NCI-H2081 (cell line): ENCODE data around the gene OR5C1.

Source experiments
- DNase-seq, 2 experiments: peaks; one replicate each; lab custom pipeline; 2025; lab: John Stamatoyannopoulos, UW

OR5C1 gene

DNA sequence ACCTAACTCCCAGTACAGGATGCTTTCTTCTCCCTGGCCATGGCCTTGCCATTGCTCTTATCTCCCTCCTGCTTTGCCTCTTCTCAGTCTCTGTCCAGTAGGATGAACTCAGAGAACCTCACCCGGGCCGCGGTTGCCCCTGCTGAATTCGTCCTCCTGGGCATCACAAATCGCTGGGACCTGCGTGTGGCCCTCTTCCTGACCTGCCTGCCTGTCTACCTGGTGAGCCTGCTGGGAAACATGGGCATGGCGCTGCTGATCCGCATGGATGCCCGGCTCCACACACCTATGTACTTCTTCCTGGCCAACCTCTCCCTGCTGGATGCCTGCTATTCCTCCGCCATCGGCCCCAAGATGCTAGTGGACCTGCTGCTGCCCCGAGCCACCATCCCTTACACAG is at the start of gene OR5C1:
OR5C1 (plus strand) TSS at position 103 of the 400 bp plus-strand sequence; CDS start at position 103, 0 bp downstream.
- no peak for DNase-seq

DNA sequence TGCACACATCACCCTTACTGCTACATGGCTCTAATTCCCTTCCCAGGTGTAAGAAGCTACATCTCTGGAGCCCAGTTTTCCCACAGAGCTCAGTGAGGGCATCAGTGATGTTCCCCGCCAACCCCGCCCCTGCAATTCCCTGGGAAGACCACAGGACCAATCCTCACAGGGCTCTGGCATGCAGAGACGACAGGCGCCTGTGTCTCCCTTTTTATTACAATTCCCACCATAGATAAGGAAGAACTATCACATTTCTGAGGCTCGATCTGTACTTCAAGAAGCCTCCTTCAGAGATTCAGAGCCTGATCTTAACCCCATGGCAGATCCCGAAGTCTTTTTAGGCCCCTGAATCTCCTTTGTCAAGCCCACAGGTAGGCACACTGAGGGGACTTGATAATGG is 46.7 kb upstream of the OR5C1 start, which contains the start of gene OR1L6:
OR1L6 (plus strand) TSS at position 301 of the 400 bp plus-strand sequence. CDS start 7,545 bp downstream, outside the sequence.
- DNase-seq = no peak

DNA sequence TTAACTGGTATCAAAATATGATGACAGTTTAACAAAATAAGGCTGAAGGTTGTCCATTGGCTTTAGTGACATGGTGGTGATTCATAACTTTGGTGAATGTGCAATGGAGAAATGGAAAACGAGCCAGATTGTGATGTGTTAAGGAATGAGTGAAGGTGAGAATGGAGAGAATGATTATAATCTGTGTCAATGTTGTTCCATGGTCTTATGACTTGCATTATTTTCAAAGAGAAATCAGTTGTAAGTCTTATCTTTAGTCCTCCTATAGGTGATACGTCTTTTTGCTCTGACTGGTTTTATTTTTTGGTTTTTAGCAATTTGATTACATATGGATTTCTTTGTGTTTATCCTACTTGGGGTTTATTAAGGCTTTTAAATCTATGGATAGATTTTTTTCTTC is 33.9 kb upstream of the OR5C1 start:
- no peak for DNase-seq

DNA sequence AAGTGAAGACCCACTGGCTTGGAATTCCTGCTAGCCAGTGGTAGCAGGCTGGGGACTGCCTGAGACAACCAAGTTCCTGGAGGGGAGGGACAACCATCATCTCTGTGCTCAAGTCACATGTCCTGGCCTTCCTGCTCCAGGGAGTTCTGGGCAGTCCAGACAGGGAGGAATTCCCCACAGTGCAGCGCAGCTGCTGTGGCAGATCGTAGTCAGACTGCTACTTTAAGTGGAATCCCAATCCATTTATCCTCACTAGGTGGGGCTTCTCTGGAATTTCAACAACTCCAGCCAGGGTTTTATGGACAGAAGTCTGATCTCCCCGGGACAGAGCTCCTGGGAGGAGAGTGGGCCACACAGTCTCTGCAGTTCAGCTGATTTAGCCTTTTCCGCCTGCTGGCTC is 20.9 kb upstream of the OR5C1 start:
- DNase-seq = no peak

DNA sequence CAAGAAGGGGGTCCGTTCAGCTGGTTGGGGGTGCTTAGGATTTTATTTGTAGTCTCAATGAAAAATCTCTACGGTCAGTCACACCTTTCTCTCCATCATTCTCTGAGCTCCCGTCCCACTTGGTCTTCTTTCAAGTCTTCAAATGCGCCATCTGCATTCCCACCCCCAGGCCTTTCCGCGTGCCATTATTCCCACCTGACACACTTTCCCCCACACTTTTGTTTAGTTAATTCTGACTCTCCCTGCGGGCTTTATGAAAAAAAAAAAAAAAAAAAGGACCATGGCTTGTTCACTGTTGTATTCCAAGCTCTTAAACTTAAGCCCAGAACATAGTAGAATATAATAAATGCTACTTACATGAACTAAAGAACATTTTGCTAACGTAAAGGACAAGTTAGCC is 11.7 kb upstream of the OR5C1 start:
- no peak for DNase-seq

DNA sequence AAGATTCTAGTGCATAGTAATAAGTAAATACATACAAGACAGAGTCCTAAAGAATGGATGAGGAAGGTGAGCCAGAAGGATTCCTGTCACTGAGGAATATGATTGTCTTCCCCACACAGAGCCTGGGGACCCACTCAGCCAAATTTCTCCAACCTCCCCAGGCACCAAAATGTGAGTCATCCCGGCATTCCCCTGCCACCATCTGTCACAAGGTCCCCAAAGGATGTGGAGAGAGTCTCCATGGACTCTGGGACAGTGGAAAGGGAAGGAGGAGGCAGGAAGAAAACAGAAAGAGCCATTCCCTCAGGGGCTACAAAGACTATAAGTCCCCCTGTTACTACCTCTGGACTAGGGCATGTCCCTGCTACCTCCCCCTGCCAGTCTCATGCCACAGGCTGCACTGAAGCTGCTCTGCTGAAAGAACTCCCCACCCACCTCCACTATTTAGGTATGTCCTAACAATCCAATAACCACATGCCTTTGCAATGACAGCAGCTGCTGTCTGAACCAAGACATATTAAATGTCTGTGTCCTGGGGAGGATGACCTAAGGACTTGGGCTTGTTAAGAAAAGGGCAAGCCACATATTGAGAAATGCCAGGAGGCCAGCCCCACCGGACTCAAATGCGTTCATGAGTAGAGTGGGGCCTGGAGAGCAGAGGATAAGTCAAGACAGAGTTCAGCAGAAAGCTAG is 10.7 kb upstream of the OR5C1 start:
- no peak for DNase-seq

DNA sequence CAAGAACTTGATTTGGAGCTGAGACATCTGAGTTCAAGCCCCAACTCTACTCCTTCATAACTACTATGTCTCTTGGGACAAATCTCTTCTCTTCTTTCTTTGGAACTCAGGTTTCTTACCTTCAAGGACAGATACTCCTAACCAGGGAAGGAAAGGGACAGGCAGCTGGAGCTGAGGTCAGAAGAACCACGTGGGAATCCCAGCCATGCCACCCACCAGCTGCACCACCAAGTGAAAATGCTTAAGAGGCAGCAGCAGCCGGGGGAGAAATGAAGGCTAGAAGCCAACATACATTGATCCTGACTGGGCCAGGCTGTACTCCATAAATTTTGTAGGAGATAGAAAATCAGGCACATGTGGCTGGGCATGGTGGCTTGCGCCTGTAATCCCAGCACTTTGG is 9.6 kb upstream of the OR5C1 start:
- DNase-seq = no peak

DNA sequence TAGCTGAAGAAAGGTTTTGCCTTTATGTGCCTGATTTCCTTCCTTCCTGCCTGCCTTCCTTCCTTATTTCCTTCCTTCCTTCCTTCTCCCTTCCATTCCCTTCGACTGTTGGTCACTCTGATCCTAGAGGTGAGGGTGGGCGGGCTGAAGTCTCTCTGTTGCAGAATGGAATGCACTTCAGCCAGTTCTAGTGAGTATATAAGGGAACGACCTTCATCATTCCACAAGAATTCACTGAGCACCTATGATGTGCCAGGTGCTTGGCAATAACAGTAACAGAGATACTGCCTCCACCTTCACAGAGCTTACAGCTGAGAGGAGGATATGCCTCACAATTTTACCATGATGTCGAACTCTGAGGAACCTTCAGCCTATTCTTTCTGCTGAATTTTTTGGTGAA is 8.7 kb upstream of the OR5C1 start:
- no peak for DNase-seq

DNA sequence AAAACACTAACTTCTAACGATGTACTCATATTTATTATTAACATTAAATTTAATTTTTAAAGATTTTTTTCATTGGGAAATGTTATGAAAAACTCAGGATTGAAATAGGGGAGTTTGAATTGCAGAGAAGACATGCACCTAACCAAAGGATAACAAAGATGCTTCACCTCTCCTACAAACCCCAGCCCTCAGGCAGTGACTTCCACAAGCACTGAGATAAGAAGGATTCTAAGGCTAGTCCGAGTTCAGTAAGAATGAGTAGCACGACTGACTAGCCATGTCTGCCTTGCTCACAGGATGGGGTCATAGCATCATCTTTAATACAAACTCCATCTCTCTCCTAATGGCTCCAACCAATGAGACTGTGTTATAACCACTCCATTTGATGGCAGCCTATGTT is 7.1 kb upstream of the OR5C1 start:
- DNase-seq = no peak

DNA sequence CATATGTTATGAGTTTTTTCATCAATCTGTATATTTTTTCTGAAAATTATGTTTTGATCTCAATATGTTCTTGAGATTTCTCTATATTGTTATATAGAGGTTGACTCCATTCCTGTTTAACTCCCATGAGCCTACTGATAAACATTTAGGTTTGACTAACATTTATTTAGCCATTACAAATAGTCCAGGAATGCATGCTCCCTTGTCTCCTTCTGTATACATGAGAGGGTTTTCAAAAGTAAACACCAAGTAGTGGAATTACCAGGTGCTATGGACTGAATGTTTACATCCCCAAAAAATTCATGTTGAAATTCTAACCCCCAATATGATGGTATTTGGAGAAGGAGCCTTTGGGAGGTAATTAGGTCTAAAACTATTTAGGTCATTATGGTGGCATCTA is 3.5 kb upstream of the OR5C1 start:
- no peak for DNase-seq

DNA sequence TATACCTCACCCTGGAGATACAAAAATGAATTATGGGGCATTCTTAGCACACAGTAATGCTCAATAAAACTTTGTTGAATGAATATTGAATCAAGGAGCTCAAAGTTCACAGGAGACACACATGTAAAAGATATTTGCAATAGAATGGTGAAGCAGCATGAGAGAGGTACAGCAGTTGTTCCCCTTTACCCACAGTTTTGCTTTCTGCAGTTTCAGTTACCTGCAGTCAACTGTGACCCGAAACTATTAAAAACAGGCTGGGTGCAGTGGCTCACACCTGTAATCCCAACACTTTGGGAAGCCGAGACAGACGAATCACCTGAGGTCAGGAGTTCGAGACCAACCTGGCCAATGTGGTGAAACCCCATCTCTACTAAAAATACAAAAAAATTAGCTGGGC is 2.4 kb upstream of the OR5C1 start:
- no peak for DNase-seq

DNA sequence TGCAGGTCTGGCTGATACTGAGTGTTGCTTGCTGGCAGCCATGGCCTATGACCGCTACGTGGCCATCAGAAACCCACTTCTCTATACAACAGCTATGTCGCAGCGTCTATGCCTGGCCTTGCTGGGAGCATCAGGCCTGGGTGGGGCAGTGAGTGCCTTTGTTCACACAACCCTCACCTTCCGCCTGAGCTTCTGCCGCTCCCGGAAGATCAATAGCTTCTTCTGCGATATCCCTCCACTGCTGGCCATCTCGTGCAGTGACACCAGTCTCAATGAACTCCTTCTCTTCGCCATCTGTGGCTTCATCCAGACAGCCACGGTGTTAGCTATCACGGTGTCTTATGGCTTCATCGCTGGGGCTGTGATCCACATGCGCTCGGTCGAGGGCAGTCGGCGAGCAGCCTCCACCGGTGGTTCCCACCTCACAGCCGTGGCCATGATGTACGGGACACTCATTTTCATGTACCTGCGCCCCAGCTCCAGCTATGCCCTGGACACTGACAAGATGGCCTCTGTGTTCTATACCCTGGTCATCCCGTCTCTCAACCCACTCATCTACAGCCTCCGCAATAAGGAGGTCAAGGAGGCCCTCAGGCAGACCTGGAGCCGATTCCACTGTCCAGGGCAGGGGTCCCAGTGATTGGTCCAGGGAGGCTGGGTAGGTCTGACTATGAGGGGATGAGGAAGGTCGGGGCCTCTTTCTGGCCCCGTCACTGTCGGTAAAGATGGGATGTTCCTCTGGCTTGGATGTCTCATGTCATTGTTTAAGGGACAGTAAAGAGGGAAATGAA is 718 bp downstream of the OR5C1 start:
- no peak for DNase-seq

DNA sequence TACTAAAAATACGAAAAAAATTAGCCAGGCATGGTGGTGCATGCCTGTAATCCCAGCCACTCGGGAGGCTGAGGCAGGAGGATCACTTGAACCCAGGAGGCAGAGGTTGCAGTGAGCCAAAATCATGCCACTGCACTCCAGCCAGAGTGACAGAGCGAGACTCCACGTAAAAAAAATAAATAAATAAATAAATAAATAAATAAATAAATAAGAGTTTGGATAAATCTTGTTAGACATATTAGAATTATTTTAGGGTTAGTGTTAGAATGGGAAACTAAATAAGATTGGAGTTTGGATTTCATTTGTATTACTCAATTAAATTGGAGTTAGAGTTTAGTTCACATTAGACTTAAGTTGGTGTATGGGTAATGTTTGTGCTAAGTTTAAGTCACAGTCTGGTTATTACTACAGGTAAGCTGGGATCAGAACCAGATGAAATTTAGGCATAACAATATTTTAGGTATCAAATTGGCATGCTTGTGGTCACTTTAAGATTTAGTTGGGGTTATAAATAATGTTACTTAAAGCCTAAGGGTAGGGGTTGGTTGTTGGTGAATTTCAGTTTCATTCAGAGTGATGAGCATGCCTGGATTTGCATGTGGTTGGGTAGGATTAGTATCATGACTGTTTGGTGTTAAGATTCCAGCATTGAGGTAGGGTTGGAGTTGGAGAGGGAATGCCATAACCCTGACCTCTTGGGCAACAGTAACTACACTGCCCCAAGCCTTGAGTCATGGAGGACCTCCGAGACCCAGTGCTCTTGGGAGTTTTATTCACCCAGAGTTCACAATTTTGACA is 3.3 kb downstream of the OR5C1 start:
- DNase-seq = no peak

DNA sequence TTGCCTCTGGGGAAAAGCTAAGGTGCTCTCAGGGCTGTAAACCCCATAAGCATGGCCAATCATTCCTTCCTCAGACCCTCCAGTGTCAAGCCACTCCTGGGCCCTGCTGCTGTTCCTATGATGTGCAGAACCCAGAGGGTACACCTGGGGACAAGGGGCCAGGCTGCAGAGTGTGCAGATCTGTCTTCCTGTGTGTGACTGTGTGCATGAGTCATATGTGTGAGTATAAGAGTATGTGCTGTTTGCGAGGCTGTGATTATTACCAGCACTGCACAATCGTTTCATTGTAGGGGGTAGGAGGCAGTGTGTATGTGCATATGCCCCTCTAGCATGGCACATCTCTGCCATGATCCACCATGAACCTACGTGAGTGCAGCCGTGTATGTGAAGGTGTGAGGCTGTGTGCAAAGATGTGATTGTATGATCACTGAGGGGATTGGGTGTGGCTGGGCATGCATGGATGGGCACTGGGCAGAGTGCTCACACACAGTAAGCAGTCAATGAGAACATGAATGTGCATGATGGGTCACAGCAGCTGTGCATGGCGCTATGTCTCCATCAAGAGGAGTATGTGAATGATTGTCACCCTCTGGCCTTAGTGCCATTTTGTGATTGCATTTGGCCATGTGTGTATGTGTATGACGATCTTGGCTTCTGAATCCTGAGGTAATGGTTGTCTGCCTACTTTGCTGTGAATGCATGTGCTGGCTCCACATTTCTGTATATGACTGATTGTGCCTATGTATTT is 8.8 kb downstream of the OR5C1 start:
- no peak for DNase-seq

DNA sequence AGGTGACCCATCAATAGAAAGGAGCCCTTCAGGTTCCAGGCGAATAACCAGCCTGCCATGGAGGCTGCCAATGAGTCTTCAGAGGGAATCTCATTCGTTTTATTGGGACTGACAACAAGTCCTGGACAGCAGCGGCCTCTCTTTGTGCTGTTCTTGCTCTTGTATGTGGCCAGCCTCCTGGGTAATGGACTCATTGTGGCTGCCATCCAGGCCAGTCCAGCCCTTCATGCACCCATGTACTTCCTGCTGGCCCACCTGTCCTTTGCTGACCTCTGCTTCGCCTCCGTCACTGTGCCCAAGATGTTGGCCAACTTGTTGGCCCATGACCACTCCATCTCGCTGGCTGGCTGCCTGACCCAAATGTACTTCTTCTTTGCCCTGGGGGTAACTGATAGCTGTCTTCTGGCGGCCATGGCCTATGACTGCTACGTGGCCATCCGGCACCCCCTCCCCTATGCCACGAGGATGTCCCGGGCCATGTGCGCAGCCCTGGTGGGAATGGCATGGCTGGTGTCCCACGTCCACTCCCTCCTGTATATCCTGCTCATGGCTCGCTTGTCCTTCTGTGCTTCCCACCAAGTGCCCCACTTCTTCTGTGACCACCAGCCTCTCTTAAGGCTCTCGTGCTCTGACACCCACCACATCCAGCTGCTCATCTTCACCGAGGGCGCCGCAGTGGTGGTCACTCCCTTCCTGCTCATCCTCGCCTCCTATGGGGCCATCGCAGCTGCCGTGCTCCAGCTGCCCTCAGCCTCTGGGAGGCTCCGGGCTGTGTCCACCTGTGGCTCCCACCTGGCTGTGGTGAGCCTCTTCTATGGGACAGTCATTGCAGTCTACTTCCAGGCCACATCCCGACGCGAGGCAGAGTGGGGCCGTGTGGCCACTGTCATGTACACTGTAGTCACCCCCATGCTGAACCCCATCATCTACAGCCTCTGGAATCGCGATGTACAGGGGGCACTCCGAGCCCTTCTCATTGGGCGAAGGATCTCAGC is 11.6 kb downstream of the OR5C1 start, which contains the start of gene OR1K1:
OR1K1 (plus strand) TSS at position 58 of the 995 bp plus-strand sequence; CDS start at position 58, 0 bp downstream.
- no peak for DNase-seq

DNA sequence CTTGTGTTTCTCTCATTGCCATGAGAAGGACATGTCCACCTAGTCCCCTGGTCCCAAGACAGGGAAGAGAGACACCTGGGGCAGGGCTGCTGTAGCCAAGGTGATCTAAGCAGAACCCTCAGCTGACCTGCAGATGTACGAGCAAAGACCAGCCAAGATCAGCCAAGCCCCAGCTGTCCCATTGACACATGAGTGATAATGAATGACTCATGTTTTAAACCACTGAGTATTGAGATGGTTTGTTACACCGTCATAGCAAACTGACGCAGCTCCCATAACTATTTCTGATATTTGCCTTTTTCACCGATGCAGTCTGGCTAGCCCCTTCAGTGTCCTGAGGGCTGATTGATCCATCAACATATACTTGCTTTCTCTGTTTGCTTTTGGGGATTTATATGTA is 17.9 kb downstream of the OR5C1 start:
- DNase-seq = no peak

DNA sequence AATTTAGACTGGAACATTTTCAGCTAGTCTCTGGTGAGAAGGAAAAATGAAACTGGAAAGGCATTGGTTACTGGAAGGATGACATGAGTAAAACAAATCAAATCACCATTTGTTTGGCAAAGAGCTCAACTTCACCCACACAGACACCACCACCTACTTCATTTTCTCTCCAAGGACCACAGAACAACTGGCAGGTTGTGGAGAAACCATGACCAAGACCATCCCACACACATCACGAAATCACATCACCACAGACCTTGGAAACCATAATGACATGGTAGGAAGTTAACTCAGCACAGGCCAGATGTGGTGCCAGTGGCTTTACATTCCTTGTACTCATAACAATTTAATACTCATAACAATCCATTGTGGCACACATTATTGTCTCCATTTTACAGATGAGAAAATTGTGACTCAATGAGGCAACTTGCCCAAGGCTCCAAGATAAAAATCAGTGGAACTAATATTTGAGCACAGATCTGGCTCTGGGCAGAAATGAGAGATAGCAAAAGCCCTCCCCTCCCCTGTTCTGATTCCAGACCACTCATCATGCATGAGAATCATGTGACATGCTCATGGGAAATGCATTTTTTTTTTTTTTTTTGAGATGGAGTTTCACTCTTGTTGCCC is 18.7 kb downstream of the OR5C1 start:
- DNase-seq = no peak

DNA sequence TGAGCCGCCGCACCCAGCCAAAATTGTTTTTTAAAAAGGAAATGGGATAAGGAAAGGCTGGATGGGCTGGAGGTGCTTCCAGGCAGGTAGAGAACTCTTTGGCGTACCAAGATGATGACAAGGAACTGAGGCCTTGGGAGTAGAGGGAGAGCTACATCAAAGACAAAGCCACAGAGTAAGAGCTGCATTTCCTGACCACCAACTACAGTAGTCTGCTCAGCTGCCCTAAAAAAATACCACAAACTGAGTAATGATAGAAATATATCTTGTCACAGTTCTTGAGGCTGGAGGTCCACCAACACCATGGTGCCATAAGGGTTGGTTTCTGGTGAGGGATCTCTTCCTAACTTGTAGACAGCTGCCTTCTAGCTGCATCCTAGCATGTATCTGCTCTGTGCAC is 19.4 kb downstream of the OR5C1 start:
- DNase-seq = no peak

DNA sequence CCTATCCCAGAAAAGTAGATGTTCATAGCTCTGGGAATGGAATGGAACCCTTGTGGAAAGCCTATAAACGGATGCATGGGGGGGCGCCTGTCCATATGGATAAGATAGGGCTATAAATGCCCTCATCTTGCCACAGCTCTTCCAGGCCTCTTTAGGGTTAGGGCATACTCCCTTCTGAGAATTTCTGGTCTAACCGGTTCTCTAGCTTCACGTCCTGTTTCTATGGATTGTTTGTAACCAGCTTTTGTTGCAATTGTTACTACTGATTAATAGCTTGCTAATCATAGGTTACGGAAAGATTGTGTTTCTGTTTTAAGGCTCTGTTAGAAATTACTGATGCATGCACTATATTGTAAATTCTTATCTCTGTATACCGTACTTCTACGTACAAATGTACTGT is 20.5 kb downstream of the OR5C1 start:
- DNase-seq = peak; percentile 30 to 71

DNA sequence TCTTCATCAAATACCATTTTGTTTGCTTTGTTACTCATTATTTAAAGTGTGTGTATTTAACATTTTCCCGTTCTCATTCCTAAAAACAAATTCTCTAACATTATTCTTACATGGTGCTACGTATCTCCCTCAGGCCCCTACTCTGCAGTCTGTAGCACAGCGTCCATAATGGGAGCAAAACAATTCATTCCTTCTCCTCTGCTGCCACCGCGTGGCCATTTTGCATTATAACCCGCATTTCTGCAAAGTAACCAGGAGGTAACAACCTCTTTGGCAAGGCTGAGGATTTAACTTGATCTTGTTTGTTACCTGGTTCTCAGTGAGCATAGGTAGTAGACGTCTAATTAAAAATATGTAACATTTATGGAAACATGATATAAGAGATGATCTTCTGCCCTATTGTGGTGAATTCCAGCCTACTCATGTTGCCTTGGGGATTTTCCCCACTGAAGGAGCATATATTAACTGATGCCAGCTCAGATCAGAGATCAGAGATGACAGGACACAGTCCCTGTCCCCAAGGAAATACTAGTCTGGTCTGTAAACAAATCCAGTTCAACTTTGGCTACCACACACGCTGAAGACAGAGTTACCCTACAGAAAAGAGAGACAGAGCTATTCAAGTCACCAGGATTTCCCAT is 21.7 kb downstream of the OR5C1 start:
- peak; percentile 85 to 86 for DNase-seq
